Measurements from ENCODE around the gene KLHL18. TPM values are rescaled to one million over a fixed set of nuclear protein-coding genes. Genes with fewer than 3 reads are reported as not detected.
"Not testable (repeated sequence)": the region's sequence is repeated elsewhere in the genome, so short reads cannot be mapped to it uniquely, and the experiment has no call there.

Gene KLHL18
- total RNA-seq, 1 donor from 2014 or later: 41.8 TPM

- TF ChIP-seq, protein P1, sequence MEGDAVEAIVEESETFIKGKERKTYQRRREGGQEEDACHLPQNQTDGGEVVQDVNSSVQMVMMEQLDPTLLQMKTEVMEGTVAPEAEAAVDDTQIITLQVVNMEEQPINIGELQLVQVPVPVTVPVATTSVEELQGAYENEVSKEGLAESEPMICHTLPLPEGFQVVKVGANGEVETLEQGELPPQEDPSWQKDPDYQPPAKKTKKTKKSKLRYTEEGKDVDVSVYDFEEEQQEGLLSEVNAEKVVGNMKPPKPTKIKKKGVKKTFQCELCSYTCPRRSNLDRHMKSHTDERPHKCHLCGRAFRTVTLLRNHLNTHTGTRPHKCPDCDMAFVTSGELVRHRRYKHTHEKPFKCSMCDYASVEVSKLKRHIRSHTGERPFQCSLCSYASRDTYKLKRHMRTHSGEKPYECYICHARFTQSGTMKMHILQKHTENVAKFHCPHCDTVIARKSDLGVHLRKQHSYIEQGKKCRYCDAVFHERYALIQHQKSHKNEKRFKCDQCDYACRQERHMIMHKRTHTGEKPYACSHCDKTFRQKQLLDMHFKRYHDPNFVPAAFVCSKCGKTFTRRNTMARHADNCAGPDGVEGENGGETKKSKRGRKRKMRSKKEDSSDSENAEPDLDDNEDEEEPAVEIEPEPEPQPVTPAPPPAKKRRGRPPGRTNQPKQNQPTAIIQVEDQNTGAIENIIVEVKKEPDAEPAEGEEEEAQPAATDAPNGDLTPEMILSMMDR (IDR thresholded peaks at IDR 0.05; ENCODE audit: unreplicated experiment): no peak
- peaks cover 2% of the 10 kb centered on the region for H3K4me1 Mint-ChIP-seq (ENCODE audit: unreplicated experiment)
- H3K27ac Mint-ChIP-seq (ENCODE audit: unreplicated experiment): no peak overlapping the region
- DNase-seq (ENCODE audit: low spot score): no peak
- H3K36me3 Mint-ChIP-seq (ENCODE audit: low read depth, unreplicated experiment): no peaks in the 10 kb centered on the region
- peak overlapping the region; percentile 32 for H3K4me3 Mint-ChIP-seq (ENCODE audit: unreplicated experiment)
- no peaks in the 10 kb centered on the region for H3K27me3 Mint-ChIP-seq (ENCODE audit: unreplicated experiment)
- no peaks in the 10 kb centered on the region for H3K9me3 Mint-ChIP-seq (ENCODE audit: unreplicated experiment)
Observed at GRCh38 chr3:47251689-47252088, 31.1 kb upstream of the KLHL18 start.

- H3K27me3 Mint-ChIP-seq (ENCODE audit: unreplicated experiment); H3K27ac Mint-ChIP-seq (ENCODE audit: unreplicated experiment); H3K4me3 Mint-ChIP-seq (ENCODE audit: unreplicated experiment); H3K36me3 Mint-ChIP-seq (ENCODE audit: low read depth, unreplicated experiment); DNase-seq (ENCODE audit: low spot score); H3K4me1 Mint-ChIP-seq (ENCODE audit: unreplicated experiment); H3K9me3 Mint-ChIP-seq (ENCODE audit: unreplicated experiment): not testable (repeated sequence)
Observed at GRCh38 chr3:47256331-47256730, 26.4 kb upstream of the KLHL18 start.

DNA sequence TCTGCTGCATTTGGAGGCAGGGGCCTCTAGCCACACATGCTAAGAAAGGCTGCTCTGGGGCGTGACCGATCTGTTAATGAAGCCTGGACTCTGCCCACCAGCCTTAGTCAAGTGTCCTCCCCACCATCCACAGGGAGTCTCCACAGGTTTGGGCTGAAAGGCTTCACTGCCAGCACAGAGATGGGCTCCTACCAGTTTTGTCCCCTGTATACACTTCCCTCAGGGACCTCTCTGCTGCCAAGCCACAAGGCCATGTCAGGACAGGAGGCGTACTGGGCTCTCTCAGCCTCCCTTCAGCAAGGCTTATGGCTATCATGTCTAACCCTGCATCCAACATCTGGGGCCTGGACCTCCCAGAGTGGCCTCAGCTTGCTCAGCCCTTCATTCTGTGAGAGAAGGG lies 23.6 kb upstream of the KLHL18 start:
- no peaks in the 10 kb centered on the region for H3K9me3 Mint-ChIP-seq (ENCODE audit: unreplicated experiment)
- H3K27me3 Mint-ChIP-seq (ENCODE audit: unreplicated experiment): peaks cover 3% of the 10 kb centered on the region
- TF ChIP-seq, protein P1 (IDR thresholded peaks at IDR 0.05; ENCODE audit: unreplicated experiment): no peak
- H3K36me3 Mint-ChIP-seq (ENCODE audit: low read depth, unreplicated experiment): no peaks in the 10 kb centered on the region
- no peak overlapping the region for H3K27ac Mint-ChIP-seq (ENCODE audit: unreplicated experiment)
- no peaks in the 10 kb centered on the region for H3K4me1 Mint-ChIP-seq (ENCODE audit: unreplicated experiment)
- no peak overlapping the region for H3K4me3 Mint-ChIP-seq (ENCODE audit: unreplicated experiment)
- no peak for DNase-seq (ENCODE audit: low spot score)

DNA sequence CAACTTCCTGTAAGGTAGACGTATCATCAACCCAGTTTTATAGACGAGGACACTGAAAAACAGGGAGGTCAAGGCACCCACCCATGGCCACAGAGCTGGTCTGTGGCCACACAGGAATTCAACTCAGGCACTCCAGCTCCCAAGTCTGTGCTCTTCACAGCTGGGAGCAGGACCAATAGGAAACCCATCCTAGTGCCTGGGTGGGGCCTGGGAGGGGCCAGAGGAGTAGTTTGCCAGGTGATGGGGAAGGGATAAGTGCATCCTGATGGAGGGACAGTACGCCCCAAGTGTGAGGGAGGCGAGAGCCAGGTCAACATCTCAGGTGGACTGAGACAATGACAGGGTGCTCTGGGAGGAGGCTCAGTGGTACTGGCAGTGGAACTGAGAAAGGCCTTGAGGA lies 22.1 kb upstream of the KLHL18 start:
- peaks cover 3% of the 10 kb centered on the region for H3K27me3 Mint-ChIP-seq (ENCODE audit: unreplicated experiment)
- no peak overlapping the region for H3K4me3 Mint-ChIP-seq (ENCODE audit: unreplicated experiment)
- DNase-seq (ENCODE audit: low spot score): no peak
- no peak overlapping the region for H3K27ac Mint-ChIP-seq (ENCODE audit: unreplicated experiment)
- no peaks in the 10 kb centered on the region for H3K9me3 Mint-ChIP-seq (ENCODE audit: unreplicated experiment)
- TF ChIP-seq, protein P1 (IDR thresholded peaks at IDR 0.05; ENCODE audit: unreplicated experiment): no peak
- H3K4me1 Mint-ChIP-seq (ENCODE audit: unreplicated experiment): no peaks in the 10 kb centered on the region
- H3K36me3 Mint-ChIP-seq (ENCODE audit: low read depth, unreplicated experiment): peaks cover 4% of the 10 kb centered on the region

GRCh38 chr3:47261301-47261700 lies 21.4 kb upstream of the KLHL18 start:
- H3K9me3 Mint-ChIP-seq (ENCODE audit: unreplicated experiment): no peaks in the 10 kb centered on the region
- DNase-seq (ENCODE audit: low spot score): no peak
- H3K36me3 Mint-ChIP-seq (ENCODE audit: low read depth, unreplicated experiment): peaks cover 4% of the 10 kb centered on the region

More at GRCh38 chr3:47261301-47261700, 21.4 kb upstream of the KLHL18 start:
- TF ChIP-seq, protein P1 (IDR thresholded peaks at IDR 0.05; ENCODE audit: unreplicated experiment): no peak
- Mint-ChIP-seq H3K4me1 (ENCODE audit: unreplicated experiment) (no peaks in the 10 kb centered on the region), H3K4me3 (ENCODE audit: unreplicated experiment) (no peak overlapping the region), H3K27ac (ENCODE audit: unreplicated experiment) (no peak overlapping the region), H3K27me3 (ENCODE audit: unreplicated experiment) (peaks cover 3% of the 10 kb centered on the region)
